Gastrocnemius medialis (tissue), 4 donors: ENCODE data around the gene PLCXD3.

Experiments used
- POLR2A ChIP-seq, 2 donors: fragments of 450-650 bp; IDR thresholded peaks; one replicate each; pipeline ENCODE4 v1.6.1; 2017; ENCODE audit warnings: antibody characterized with exemption in 2 of 2, mild to moderate bottlenecking in 2 of 2, moderate library complexity in 2 of 2
- TF ChIP-seq, protein P1 (sequence below), 5 experiments: fragments of 450-650 bp in 3 of 5; fragments of 200-600 bp in 2 of 5; sonication (generic) in 2 of 5; IDR thresholded peaks in 4 of 5; conservative IDR thresholded peaks in 1 of 5; 1 replicate in 4 of 5; 2 replicates in 1 of 5; pipeline ENCODE4 v1.5.1; 2016 to 2019; ENCODE audit warnings: antibody characterized with exemption in 5 of 5, mild to moderate bottlenecking in 3 of 5, moderate library complexity in 3 of 5

GRCh38 chr5:41527201-41527779, 16.9 kb upstream of the PLCXD3 start:
- TF ChIP-seq, protein P1, sequence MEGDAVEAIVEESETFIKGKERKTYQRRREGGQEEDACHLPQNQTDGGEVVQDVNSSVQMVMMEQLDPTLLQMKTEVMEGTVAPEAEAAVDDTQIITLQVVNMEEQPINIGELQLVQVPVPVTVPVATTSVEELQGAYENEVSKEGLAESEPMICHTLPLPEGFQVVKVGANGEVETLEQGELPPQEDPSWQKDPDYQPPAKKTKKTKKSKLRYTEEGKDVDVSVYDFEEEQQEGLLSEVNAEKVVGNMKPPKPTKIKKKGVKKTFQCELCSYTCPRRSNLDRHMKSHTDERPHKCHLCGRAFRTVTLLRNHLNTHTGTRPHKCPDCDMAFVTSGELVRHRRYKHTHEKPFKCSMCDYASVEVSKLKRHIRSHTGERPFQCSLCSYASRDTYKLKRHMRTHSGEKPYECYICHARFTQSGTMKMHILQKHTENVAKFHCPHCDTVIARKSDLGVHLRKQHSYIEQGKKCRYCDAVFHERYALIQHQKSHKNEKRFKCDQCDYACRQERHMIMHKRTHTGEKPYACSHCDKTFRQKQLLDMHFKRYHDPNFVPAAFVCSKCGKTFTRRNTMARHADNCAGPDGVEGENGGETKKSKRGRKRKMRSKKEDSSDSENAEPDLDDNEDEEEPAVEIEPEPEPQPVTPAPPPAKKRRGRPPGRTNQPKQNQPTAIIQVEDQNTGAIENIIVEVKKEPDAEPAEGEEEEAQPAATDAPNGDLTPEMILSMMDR (IDR thresholded peaks at IDR 0.05 in 4 of 5, conservative IDR thresholded peaks at IDR 0.05 in 1 of 5): no peak
- TF ChIP-seq POLR2A (IDR thresholded peaks at IDR 0.05): no peak
